GM12872 (cell line): ENCODE measurements around the gene FYN.

ENCODE experiments used
- CTCF ChIP-seq: IDR thresholded peaks from 3 replicates; pipeline ENCODE4 v1.5.1; 2011; ENCODE audit warnings: low read depth, mild to moderate bottlenecking, low read length, moderate library complexity; ENCODE audit not compliant: insufficient read depth

The FYN gene

DNA sequence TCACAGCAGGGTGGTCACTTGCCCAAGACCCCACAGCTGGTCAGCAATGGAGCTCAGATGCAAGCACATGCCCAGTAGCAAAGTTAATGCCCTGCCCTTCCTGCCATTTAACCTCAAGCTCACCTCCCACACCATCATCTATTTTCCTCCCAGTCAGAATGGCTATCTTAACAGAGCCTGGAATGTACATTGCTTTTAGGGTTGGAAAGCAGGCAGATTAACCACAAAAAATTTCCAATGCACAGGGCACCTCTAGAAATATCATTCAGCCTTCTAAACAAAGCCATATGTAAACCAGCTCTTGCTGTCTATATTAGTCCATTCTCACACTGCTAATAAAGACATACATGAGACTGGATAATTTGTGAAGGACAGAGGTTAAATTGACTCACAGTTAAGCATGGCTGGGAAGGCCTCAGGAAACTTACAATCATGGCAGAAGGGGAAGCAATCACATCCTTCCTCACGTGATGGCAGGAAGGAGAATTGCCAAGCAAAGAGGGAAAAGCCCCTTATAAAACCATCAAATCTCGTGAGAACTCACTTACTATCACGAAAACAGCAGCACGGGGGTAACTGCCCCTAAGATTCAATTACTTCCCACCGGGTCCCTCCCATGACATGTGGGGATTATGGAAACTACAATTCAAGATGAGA, 106.9 kb downstream of the FYN start:
- TF ChIP-seq CTCF, result no peak

GRCh38 chr6:111765763-111766162, 107.5 kb downstream of the FYN start:
- no peak for TF ChIP-seq CTCF

GRCh38 chr6:111764238-111765175, 108.7 kb downstream of the FYN start:
- no peak for TF ChIP-seq CTCF

DNA sequence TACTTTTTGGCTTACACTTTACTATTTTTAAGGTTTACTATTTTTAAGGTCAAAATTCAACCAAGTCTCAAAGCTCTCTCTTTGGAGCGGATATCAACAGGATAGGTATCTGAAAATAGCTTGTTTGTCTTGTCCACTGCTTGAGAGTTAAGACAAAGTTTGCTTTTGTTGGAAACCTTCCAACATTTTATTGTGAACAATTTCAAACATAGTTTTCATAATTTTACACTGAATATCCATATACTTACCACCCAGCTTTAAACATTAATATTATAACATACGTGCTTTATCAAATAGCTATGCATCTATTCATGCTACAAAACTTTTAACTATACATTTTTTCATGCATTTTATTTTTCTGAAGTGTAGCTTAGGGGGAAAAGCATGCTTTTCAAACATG, 109.9 kb downstream of the FYN start:
- TF ChIP-seq CTCF, result no peak

- no peak for TF ChIP-seq CTCF
These were observed 111.4 kb downstream of the FYN start for GRCh38 chr6:111761783-111762312.

DNA sequence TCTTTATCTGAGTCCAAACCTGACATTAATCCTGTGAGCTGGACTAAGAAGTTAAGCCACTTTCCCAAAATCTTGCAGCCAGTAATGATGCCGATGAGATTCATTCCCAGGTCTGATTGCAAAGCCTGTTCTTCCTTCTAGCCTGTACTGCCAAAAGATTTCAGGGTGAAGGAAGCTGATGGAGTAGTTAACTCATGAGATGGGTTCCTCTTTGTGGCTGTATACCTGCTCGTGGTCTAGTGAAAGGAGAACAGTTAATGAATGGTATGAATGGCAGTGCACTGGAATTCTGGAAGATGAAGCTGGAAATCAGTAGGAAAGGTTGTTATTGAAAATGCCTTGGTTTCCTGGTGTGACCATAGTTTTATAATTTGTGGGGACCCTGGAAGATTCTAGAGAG, 112.0 kb downstream of the FYN start:
- TF ChIP-seq CTCF, result no peak

DNA sequence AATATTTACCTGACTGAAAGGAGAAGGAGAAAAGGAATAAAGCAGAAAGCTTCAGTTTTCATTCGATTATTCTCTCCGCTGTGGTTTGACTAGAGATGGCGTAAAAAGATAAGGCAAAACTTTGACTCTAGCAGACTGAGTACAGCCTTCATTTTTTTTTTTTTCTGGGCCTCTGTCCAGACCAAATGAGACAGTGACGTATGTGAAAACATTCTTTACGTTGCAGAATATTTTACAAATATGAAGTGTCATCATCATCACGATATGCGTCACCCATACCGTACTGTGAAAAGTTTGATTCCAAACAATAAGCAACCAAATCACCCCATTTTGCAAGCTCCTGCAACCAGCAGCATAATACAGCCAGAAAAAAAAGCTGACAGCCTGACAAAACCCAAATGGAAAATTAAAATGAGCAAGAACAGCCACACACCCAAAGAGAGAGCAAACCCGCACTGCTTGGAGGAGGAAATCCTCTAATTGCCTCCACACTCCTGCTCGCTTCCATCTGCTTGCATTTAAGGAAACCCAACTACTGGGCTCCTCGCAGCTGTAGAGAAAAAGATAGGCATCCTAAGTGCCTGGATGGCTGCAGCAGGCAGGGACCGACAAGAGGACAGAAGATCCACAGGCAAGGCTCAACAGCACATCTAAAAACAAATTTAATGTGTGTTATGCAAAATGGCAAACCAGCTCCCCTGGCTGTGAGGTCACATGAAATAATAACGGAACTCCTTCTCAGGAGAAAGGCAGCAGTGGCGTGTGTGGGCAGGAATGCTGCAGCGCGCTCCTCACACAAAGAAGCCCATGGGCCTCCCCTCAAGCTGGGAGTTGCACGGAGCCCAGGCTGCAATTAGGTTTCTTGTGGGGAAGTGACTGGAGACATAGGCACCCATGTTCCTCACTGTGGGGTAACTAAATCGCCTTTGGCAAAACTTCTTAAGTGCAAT, 113.1 kb downstream of the FYN start:
- no peak for TF ChIP-seq CTCF
